IMR-90 (cell line): ENCODE results near the gene OR2T35. TPM values are rescaled to one million over a fixed set of nuclear protein-coding genes. Genes with fewer than 3 reads are reported as not detected.

ENCODE experiments used
- ATAC-seq: fragments of 200-7000 bp; cut with Tn5 transposase; 2 replicates; pipeline ENCODE4 v1.9.1; 2020; ENCODE audit warnings: low read depth, mild to moderate bottlenecking, moderate library complexity
- BruUV-seq: library from RNA; stranded (reverse); fragments of 400-500 nt; replicated peaks from 2 replicates; lab custom pipeline; 2021; lab: Mats Ljungman, UMichigan
- CTCF ChIA-PET: fragments of 300-600 bp; formaldehyde crosslinking; extraction: SDS; loops from one replicate; lab custom pipeline; 2021; ENCODE audit warnings: antibody characterized with exemption; lab: Yijun Ruan, JAX
- POLR2A ChIA-PET: fragments of 300-600 bp; sonication (Branson Sonifier 250); formaldehyde crosslinking; loops from one replicate; lab custom pipeline; 2022; ENCODE audit warnings: antibody characterized with exemption; ENCODE audit not compliant: unreplicated experiment; lab: Charles Lee
- DNase-seq: peaks from one replicate; pipeline ENCODE4 v3.0.0; 2013
- H2AFZ ChIP-seq: replicated peaks from 2 replicates; pipeline ENCODE3; 2013; ENCODE audit warnings: low read length, mild to moderate bottlenecking; ENCODE audit not compliant: poor library complexity
- H2AK5ac ChIP-seq: 2 replicates; pipeline ENCODE4 v1.6.1; 2013; ENCODE audit warnings: low read depth, low read length, inconsistent platforms
- H2AK9ac ChIP-seq: replicated peaks from 2 replicates; pipeline ENCODE3; 2013; ENCODE audit warnings: mild to moderate bottlenecking, low read depth, low read length, moderate library complexity; ENCODE audit not compliant: poor library complexity
- H2BK120ac ChIP-seq: 2 replicates; pipeline ENCODE4 v1.6.1; 2013; ENCODE audit warnings: low read depth, low read length, inconsistent platforms
- H2BK15ac ChIP-seq: 3 replicates; pipeline ENCODE4 v1.6.1; 2013; ENCODE audit warnings: low read depth, low read length, inconsistent platforms
- H2BK20ac ChIP-seq: 2 replicates; pipeline ENCODE4 v1.6.1; 2013; ENCODE audit warnings: low read depth, mild to moderate bottlenecking, inconsistent platforms, low read length, moderate library complexity
- H2BK5ac ChIP-seq: 2 replicates; pipeline ENCODE4 v1.6.1; 2013; ENCODE audit warnings: mild to moderate bottlenecking, low read depth, low read length, inconsistent platforms; ENCODE audit not compliant: poor library complexity, severe bottlenecking
- H3K14ac ChIP-seq: replicated peaks from 2 replicates; pipeline ENCODE4 v1.6.1; 2013; ENCODE audit warnings: low read depth, low read length, inconsistent platforms
- H3K18ac ChIP-seq: 2 replicates; pipeline ENCODE4 v1.6.1; 2013; ENCODE audit warnings: low read depth, low read length, control low read depth
- H3K23ac ChIP-seq: 2 replicates; pipeline ENCODE4 v1.6.1; 2013; ENCODE audit warnings: low read depth, low read length, inconsistent platforms
- H3K27ac ChIP-seq: 2 replicates; pipeline ENCODE4 v1.5.1; 2013; ENCODE audit warnings: mild to moderate bottlenecking, control low read depth, low read length; ENCODE audit not compliant: insufficient read depth
- H3K27me3 ChIP-seq: 2 replicates; pipeline ENCODE4 v1.6.1; 2013; ENCODE audit warnings: low read length; ENCODE audit not compliant: control insufficient read depth, insufficient read depth
- H3K36me3 ChIP-seq: 2 replicates; pipeline ENCODE4 v1.6.1; 2013; ENCODE audit warnings: low read length, mixed read lengths; ENCODE audit not compliant: control insufficient read depth, insufficient read depth
- H3K4ac ChIP-seq: 2 replicates; pipeline ENCODE4 v1.6.1; 2013; ENCODE audit warnings: low read depth, low read length, inconsistent platforms
- H3K4me1 ChIP-seq: 2 replicates; pipeline ENCODE4 v1.6.1; 2013; ENCODE audit warnings: low read length, mixed read lengths; ENCODE audit not compliant: control insufficient read depth, insufficient read depth
- H3K4me2 ChIP-seq: 2 replicates; pipeline ENCODE4 v1.6.1; 2013; ENCODE audit warnings: low read depth, mild to moderate bottlenecking, control low read depth, low read length, moderate library complexity
- H3K4me3 ChIP-seq: 2 replicates; pipeline ENCODE4 v1.5.1; 2013; ENCODE audit warnings: low read depth, mild to moderate bottlenecking, control low read depth, low read length, moderate library complexity; ENCODE audit not compliant: insufficient read depth
- H3K56ac ChIP-seq: 2 replicates; pipeline ENCODE4 v1.6.1; 2013; ENCODE audit warnings: low read length, inconsistent platforms; ENCODE audit not compliant: insufficient read depth; ENCODE audit errors: extremely low read depth
- H3K79me1 ChIP-seq, 2 experiments: 2 replicates each; pipeline ENCODE4 v1.6.1; 2013; ENCODE audit warnings: low read length in 2 of 2, inconsistent platforms in 1 of 2, low read depth in 1 of 2
- H3K9ac ChIP-seq: 2 replicates; pipeline ENCODE4 v1.6.1; 2013; ENCODE audit warnings: low read depth, low read length, control low read depth
- H3K9me1 ChIP-seq: 2 replicates; pipeline ENCODE4 v1.6.1; 2013; ENCODE audit warnings: low read length, inconsistent platforms; ENCODE audit not compliant: insufficient read depth
- H3K9me3 ChIP-seq: 2 replicates; pipeline ENCODE4 v1.6.1; 2013; ENCODE audit warnings: low read length; ENCODE audit not compliant: control insufficient read depth, insufficient read depth
- H4K20me1 ChIP-seq: 2 replicates; pipeline ENCODE4 v1.6.1; 2013; ENCODE audit warnings: low read length, inconsistent platforms; ENCODE audit not compliant: insufficient read depth
- H4K5ac ChIP-seq: 2 replicates; pipeline ENCODE4 v1.6.1; 2013; ENCODE audit warnings: mild to moderate bottlenecking, low read depth, low read length, control low read depth
- H4K8ac ChIP-seq, 2 experiments: 2 replicates each; pipeline ENCODE4 v1.6.1; 2013; ENCODE audit warnings: low read depth in 2 of 2, low read length in 2 of 2, control low read depth in 1 of 2, inconsistent platforms in 1 of 2
- H4K91ac ChIP-seq: 2 replicates; pipeline ENCODE4 v1.6.1; 2013; ENCODE audit warnings: low read depth, low read length, inconsistent platforms; ENCODE audit not compliant: insufficient read depth
- BHLHE40 ChIP-seq: fragments of 150-350 bp; IDR thresholded peaks from 2 replicates; pipeline ENCODE4 v1.6.1; 2016; ENCODE audit warnings: mild to moderate bottlenecking, low read depth, low read length
- CHD1 ChIP-seq: IDR thresholded peaks from 2 replicates; pipeline ENCODE4 v1.6.1; 2012; ENCODE audit warnings: low read depth, low read length, improper control_type of control experiment
- CTCF ChIP-seq: conservative IDR thresholded peaks from 2 replicates; pipeline ENCODE4 v1.5.1; 2012; ENCODE audit warnings: mild to moderate bottlenecking, low read depth, low read length, improper control_type of control experiment
- FOS ChIP-seq: fragments of 150-350 bp; IDR thresholded peaks from 2 replicates; pipeline ENCODE4 v1.6.1; 2016; ENCODE audit warnings: low read depth, low read length
- MAFK ChIP-seq: IDR thresholded peaks from 2 replicates; pipeline ENCODE4 v1.6.1; 2012; ENCODE audit warnings: low read depth, low read length, improper control_type of control experiment
- MAZ ChIP-seq: IDR thresholded peaks from 2 replicates; pipeline ENCODE4 v1.6.1; 2012; ENCODE audit warnings: low read depth, mild to moderate bottlenecking, low read length, improper control_type of control experiment, moderate library complexity, borderline replicate concordance
- MXI1 ChIP-seq: IDR thresholded peaks from 2 replicates; pipeline ENCODE4 v1.6.1; 2012; ENCODE audit warnings: low read depth, mild to moderate bottlenecking, low read length, moderate library complexity, borderline replicate concordance
- NFE2L2 ChIP-seq: fragments of 150-350 bp; IDR thresholded peaks from 2 replicates; pipeline ENCODE4 v1.6.1; 2016; ENCODE audit warnings: low read depth, mild to moderate bottlenecking, low read length
- POLR2A ChIP-seq: IDR thresholded peaks from 2 replicates; pipeline ENCODE4 v1.6.1; 2012; ENCODE audit warnings: mild to moderate bottlenecking, low read depth, low read length
- RAD21 ChIP-seq: IDR thresholded peaks from 2 replicates; pipeline ENCODE4 v1.6.1; 2012; ENCODE audit warnings: low read length, improper control_type of control experiment
- RFX5 ChIP-seq: IDR thresholded peaks from 2 replicates; pipeline ENCODE4 v1.8.0; 2012; ENCODE audit warnings: low read depth, mild to moderate bottlenecking, low read length, moderate library complexity
- SMC3 ChIP-seq: fragments of 150-350 bp; IDR thresholded peaks from 2 replicates; pipeline ENCODE4 v1.6.1; 2016; ENCODE audit warnings: low read depth, mild to moderate bottlenecking, antibody characterized with exemption, low read length, moderate library complexity
- USF2 ChIP-seq: fragments of 150-350 bp; IDR thresholded peaks from 2 replicates; pipeline ENCODE4 v1.6.1; 2017; ENCODE audit warnings: mild to moderate bottlenecking, antibody characterized with exemption, low read length, low read depth
- WGBS, 2 experiments: methylation state at CpG; one replicate each; pipeline versions ENCODE4 v1.1.5 to v1.1.7; 2013; ENCODE audit warnings: missing lambda C conversion rate in 2 of 2; ENCODE audit not compliant: insufficient read length in 1 of 2; ENCODE audit errors: extremely low coverage in 2 of 2; 5-methylcytosine and 5-hydroxymethylcytosine counted together
- dilution Hi-C: fragments of 300-500 bp; cut with HindIII; formaldehyde crosslinking; loops from one replicate; pipeline ENCODE4 v1.14.3; 2018; ENCODE audit warnings: low sequenced_read_pairs; ENCODE audit not compliant: unreplicated experiment
- in situ Hi-C: fragments of 300-500 bp; cut with MboI; formaldehyde crosslinking; loops from 3 replicates; pipeline ENCODE4 v1.14.3; 2019; ENCODE audit warnings: low sequenced_read_pairs, inconsistent platforms, mixed read lengths
- intact Hi-C: fragments of 100-400 bp; cut with micrococcal nuclease; formaldehyde crosslinking; loops from 2 replicates; pipeline ENCODE4 v1.10.0; 2022
- polyA plus RNA-seq, 3 experiments: library from polyadenylated mRNA; depleted of rRNA; stranded (reverse); fragments of >200 nt; gene quantifications; 2 replicates each; pipeline ENCODE4 v1.2.3, GENCODE V29; 2012; ENCODE audit warnings: low replicate concordance in 1 of 3
- total RNA-seq: library from RNA; depleted of rRNA; stranded (reverse); fragments of >200 nt; gene quantifications from 2 replicates; pipeline ENCODE4 v1.2.3, GENCODE V29; 2012

The OR2T35 gene
- total and polyA plus RNA-seq, 2 of the 4 experiments (the other 2 are of a cell fraction): not detected

GRCh38 chr1:248599396-248599795, 45.7 kb downstream of the OR2T35 start:
- BruUV-seq: no TSS peak
- no CpG with 5 or more reads among the region's 8 CpGs for WGBS, 2 experiments
- no peak overlapping the region for H2BK120ac ChIP-seq
- H2AK9ac ChIP-seq: no peak overlapping the region
- H3K9me3 ChIP-seq: no peaks in the 10 kb centered on the region
- ChIA-PET POLR2A (no interaction called here), CTCF (no interaction called here)
- no peak for TF ChIP-seq USF2
- TF ChIP-seq MAFK: no peak
- no peak for TF ChIP-seq MXI1
- no peak for TF ChIP-seq POLR2A
- no peak for TF ChIP-seq CTCF
- no peak for TF ChIP-seq BHLHE40
- TF ChIP-seq FOS: no peak
- no peak for TF ChIP-seq RAD21
- TF ChIP-seq MAZ: no peak
- TF ChIP-seq RFX5: no peak
- TF ChIP-seq CHD1: no peak
- no peak for TF ChIP-seq SMC3
- no peak for TF ChIP-seq NFE2L2
- H3K27ac ChIP-seq: no peak overlapping the region
- H3K4me1 ChIP-seq: no peaks in the 10 kb centered on the region
- H3K14ac ChIP-seq: no peak overlapping the region
- no peaks in the 10 kb centered on the region for H3K27me3 ChIP-seq
- ATAC-seq (no peak), DNase-seq (no peak)
- no peaks in the 10 kb centered on the region for H3K36me3 ChIP-seq
- no peak overlapping the region for H2BK20ac ChIP-seq
- H3K4me3 ChIP-seq: no peak overlapping the region
- H3K79me1 ChIP-seq: no peaks in the 10 kb centered on the region
- H2BK15ac ChIP-seq: no peak overlapping the region
- dilution Hi-C loops: no loop called here
- H2AK5ac ChIP-seq: no peak overlapping the region
- H3K56ac ChIP-seq: no peak overlapping the region
- H2BK5ac ChIP-seq: no peak overlapping the region
- no peak overlapping the region for H3K18ac ChIP-seq
- intact Hi-C loops: no loop called here
- no peaks in the 10 kb centered on the region for H3K9me1 ChIP-seq
- H4K5ac ChIP-seq: no peak overlapping the region
- no peak overlapping the region for H4K8ac ChIP-seq
- no peak overlapping the region for H4K91ac ChIP-seq
- H3K23ac ChIP-seq: no peak overlapping the region
- H3K4me2 ChIP-seq: no peak overlapping the region
- no peaks in the 10 kb centered on the region for H4K20me1 ChIP-seq
- H2AFZ ChIP-seq: no peak overlapping the region
- in situ Hi-C loops: no loop called here
- no peak overlapping the region for H3K4ac ChIP-seq
- H3K9ac ChIP-seq: no peak overlapping the region
